Smooth muscle cell (in vitro differentiated cells): ENCODE measurements around the gene CEP68. TPM values are rescaled to one million over a fixed set of nuclear protein-coding genes. Genes with fewer than 3 reads are reported as not detected.

Experiments used
- DNase-seq: peaks from one replicate; lab custom pipeline; 2025; ENCODE audit not compliant: unreplicated experiment; lab: John Stamatoyannopoulos, UW
- H2AFZ ChIP-seq: fragments of 200-600 bp; sonication (generic); 2 replicates; pipeline ENCODE4 v1.6.0; 2016; ENCODE audit warnings: antibody characterized with exemption, low read depth, mild to moderate bottlenecking
- H3F3A ChIP-seq: fragments of 200-600 bp; sonication (generic); 2 replicates; pipeline ENCODE4 v1.6.0; 2017; ENCODE audit warnings: antibody characterized with exemption, low read depth
- H3K27ac ChIP-seq: fragments of 200-600 bp; sonication (generic); 2 replicates; pipeline ENCODE4 v1.5.1; 2016; ENCODE audit warnings: low read depth, mild to moderate bottlenecking
- H3K27me3 ChIP-seq: fragments of 200-600 bp; sonication (generic); 2 replicates; pipeline ENCODE4 v1.6.1; 2016; ENCODE audit warnings: low read depth, mild to moderate bottlenecking
- H3K36me3 ChIP-seq: fragments of 200-600 bp; sonication (generic); 2 replicates; pipeline ENCODE4 v1.5.1; 2016; ENCODE audit warnings: low read depth
- H3K4me1 ChIP-seq: fragments of 200-600 bp; sonication (generic); 2 replicates; pipeline ENCODE4 v1.5.1; 2016; ENCODE audit warnings: low read depth
- H3K4me2 ChIP-seq: fragments of 200-600 bp; sonication (generic); 2 replicates; pipeline ENCODE4 v1.6.0; 2016; ENCODE audit warnings: mild to moderate bottlenecking
- H3K4me3 ChIP-seq: fragments of 200-600 bp; sonication (generic); 2 replicates; pipeline ENCODE4 v1.5.1; 2016; ENCODE audit warnings: mild to moderate bottlenecking
- H3K79me2 ChIP-seq: fragments of 200-600 bp; sonication (generic); 2 replicates; pipeline ENCODE4 v1.6.0; 2016; ENCODE audit warnings: low read depth, mild to moderate bottlenecking
- H3K9ac ChIP-seq: fragments of 200-600 bp; sonication (generic); 2 replicates; pipeline ENCODE4 v1.6.0; 2016; ENCODE audit warnings: low read depth
- H3K9me3 ChIP-seq: fragments of 200-600 bp; sonication (generic); replicated peaks from 2 replicates; pipeline ENCODE4 v1.5.1; 2016; ENCODE audit warnings: low read depth
- H4K20me1 ChIP-seq: fragments of 200-600 bp; sonication (generic); 2 replicates; pipeline ENCODE4 v1.6.0; 2016; ENCODE audit warnings: low read depth
- WGBS: methylation state at CpG from one replicate; pipeline ENCODE4 v1.1.7; 2016; ENCODE audit warnings: low lambda C conversion rate; 5-methylcytosine and 5-hydroxymethylcytosine counted together
- polyA plus RNA-seq: library from polyadenylated mRNA; unstranded; fragments of >200 nt; fragmentation: Nextera tagmentation; extraction: Ambion mirVana; gene quantifications from 2 replicates; pipeline ENCODE4 v1.2.1, GENCODE V29; 2016
- total RNA-seq: library from RNA; depleted of rRNA; stranded (reverse); fragments of >200 nt; gene quantifications from 2 replicates; pipeline ENCODE4 v1.2.3, GENCODE V29; 2014
- TF ChIP-seq, protein P1 (sequence below): fragments of 200-600 bp; sonication (generic); IDR thresholded peaks from 2 replicates; pipeline ENCODE4 v1.5.1; 2017; ENCODE audit warnings: borderline replicate concordance, mild to moderate bottlenecking, antibody characterized with exemption; ENCODE audit not compliant: insufficient read depth, poor library complexity, severe bottlenecking

Gene CEP68
- total and polyA plus RNA-seq, 2 experiments from 2014 or later, result 3.2 to 12.8 TPM

DNA sequence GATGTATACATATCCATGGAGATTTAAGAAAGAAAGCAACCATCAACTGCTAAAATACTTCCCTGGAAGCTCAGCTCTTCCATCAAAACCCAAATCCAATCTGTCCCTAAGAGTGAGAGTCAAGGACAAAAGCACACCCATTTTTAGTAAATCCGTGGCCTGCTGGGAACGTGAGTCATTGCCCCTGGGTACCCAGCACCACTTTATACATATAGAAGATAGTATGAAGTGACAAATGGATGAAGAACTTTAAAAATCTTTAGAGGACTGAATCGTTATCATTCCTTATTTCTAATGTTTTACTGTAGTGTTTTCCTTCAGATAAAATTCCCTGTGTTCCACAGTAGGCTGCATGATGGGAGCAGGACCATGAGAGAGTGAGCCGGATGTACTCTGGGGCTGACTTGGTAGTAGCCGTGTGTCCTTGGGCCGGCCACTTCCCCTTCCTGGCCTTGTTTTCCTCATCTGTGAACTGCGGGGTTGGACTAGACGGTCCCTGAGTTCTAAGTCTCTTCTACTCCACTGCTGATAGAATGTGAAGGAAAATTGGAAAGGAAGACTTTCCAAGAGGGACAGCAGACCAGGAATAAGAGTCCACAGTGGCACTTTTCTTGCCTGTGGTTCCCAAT is 28.5 kb upstream of the CEP68 start:
- no peak overlapping the region for H3K27ac ChIP-seq
- no peaks in the 10 kb centered on the region for H3K27me3 ChIP-seq
- DNase-seq, result no peak
- no peaks in the 10 kb centered on the region for H3K9me3 ChIP-seq
- no peak overlapping the region for H2AFZ ChIP-seq
- WGBS, result 73% methylated on average over 8 of the region's 8 CpGs
- H3K36me3 ChIP-seq, result no peaks in the 10 kb centered on the region
- no peak overlapping the region for H3K4me3 ChIP-seq
- peaks cover 8% of the 10 kb centered on the region for H3F3A ChIP-seq
- H3K9ac ChIP-seq, result no peak overlapping the region
- H3K4me2 ChIP-seq, result peak overlapping the region; percentile 21
- no peaks in the 10 kb centered on the region for H3K79me2 ChIP-seq
- no peaks in the 10 kb centered on the region for H4K20me1 ChIP-seq
- TF ChIP-seq, protein P1, sequence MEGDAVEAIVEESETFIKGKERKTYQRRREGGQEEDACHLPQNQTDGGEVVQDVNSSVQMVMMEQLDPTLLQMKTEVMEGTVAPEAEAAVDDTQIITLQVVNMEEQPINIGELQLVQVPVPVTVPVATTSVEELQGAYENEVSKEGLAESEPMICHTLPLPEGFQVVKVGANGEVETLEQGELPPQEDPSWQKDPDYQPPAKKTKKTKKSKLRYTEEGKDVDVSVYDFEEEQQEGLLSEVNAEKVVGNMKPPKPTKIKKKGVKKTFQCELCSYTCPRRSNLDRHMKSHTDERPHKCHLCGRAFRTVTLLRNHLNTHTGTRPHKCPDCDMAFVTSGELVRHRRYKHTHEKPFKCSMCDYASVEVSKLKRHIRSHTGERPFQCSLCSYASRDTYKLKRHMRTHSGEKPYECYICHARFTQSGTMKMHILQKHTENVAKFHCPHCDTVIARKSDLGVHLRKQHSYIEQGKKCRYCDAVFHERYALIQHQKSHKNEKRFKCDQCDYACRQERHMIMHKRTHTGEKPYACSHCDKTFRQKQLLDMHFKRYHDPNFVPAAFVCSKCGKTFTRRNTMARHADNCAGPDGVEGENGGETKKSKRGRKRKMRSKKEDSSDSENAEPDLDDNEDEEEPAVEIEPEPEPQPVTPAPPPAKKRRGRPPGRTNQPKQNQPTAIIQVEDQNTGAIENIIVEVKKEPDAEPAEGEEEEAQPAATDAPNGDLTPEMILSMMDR, result no peak
- peaks cover 6% of the 10 kb centered on the region for H3K4me1 ChIP-seq

DNA sequence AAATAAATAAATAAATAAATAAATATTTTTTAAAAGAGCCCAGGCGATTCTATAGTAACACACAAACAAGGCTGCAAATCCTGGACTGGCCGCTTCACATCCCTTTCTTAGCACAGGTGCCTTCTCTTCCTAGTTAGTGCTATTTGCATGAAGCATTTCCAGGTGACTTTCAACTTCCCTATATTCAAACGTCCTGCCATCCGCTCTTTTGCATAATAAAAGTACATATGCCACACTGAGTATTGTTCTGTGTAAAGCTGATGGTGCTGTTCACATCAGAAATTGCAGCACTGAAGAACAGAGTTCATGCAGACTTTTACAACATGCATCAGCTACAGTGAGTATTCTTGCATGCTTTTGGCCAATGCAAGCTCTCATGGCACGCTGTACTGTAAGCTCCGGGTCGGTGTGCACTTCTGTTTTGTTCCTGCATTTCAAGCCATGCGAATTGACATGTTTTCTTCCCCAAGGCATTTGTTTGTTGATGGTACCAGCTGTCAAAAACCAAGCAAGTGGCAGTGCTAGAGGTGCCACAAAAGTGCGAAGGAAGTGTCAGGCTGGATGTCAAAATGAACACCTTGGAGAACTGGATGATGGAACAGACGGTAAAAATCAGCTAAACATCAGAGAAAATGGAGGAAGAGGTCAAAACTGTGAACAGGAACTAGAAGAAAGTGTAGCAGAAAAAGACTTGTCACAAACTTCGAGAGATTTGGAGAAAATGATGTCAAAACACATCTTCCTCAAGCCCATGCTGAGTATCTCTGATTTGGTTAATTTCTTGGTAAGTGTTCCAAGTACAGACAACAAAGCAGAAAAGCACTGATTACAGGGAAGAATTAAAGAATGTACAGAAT is 25.5 kb upstream of the CEP68 start:
- Histone ChIP-seq H3K36me3 (no peaks in the 10 kb centered on the region), H2AFZ (no peak overlapping the region), H3K27ac (no peak overlapping the region), H3K4me2 (no peak overlapping the region), H3K4me3 (no peak overlapping the region), H3K79me2 (no peaks in the 10 kb centered on the region), H3K9me3 (no peaks in the 10 kb centered on the region), H3K9ac (no peak overlapping the region), H3K27me3 (no peaks in the 10 kb centered on the region), H4K20me1 (no peaks in the 10 kb centered on the region), H3F3A (no peaks in the 10 kb centered on the region), H3K4me1 (peaks cover 6% of the 10 kb centered on the region)
- TF ChIP-seq, protein P1, result no peak
- WGBS, result 78% methylated on average over 11 of the region's 11 CpGs
- DNase-seq, result no peak

DNA sequence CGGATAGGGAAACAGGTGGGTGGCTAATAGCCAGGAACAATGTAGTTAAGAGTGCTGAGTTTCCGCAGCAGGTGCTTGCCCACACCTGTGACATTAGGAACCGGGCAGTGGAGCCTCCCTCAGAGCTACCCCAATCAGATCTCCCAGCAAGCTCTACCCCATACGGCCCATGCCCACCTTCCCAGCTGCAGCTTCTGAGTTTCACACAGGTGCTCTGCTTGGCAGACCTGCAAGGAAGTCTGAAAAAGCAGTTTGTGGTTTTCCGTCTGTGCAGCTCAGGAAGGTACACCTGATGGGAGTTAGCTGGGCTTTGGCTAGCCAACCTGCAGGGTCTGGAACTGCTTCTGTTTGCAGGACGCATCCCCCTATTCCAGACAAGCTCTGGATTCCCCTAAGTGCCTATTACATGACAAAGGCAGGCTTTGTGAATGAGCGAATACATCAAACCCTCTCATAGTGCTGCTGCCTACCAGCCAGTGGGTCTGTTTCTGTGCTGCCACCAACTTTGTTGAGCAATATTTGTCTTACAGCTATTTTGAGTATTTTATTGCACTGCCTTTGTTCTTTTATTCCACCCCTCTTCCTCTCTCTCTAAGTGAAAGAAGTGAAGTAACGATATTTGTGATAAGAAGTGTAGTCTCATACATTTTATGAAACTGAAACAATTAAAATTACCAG is 24.7 kb upstream of the CEP68 start:
- peaks cover 6% of the 10 kb centered on the region for H3K4me1 ChIP-seq
- no peaks in the 10 kb centered on the region for H4K20me1 ChIP-seq
- DNase-seq, result no peak
- no peak overlapping the region for H3K9ac ChIP-seq
- no peak overlapping the region for H3K27ac ChIP-seq
- TF ChIP-seq, protein P1, result no peak
- no peaks in the 10 kb centered on the region for H3K36me3 ChIP-seq
- H3K79me2 ChIP-seq, result no peaks in the 10 kb centered on the region
- H2AFZ ChIP-seq, result no peak overlapping the region
- H3K9me3 ChIP-seq, result no peaks in the 10 kb centered on the region
- H3F3A ChIP-seq, result no peaks in the 10 kb centered on the region
- no peaks in the 10 kb centered on the region for H3K27me3 ChIP-seq
- H3K4me2 ChIP-seq, result no peak overlapping the region
- H3K4me3 ChIP-seq, result no peak overlapping the region
- WGBS, result 58% methylated on average over 8 of the region's 8 CpGs
